ENCODE measurements around the gene GSK3B. TPM values are rescaled to one million over a fixed set of nuclear protein-coding genes. Genes with fewer than 3 reads are reported as not detected.

GSK3B gene
- total RNA-seq, 2 donors from 2014 or later, result 42.2 to 45.2 TPM

DNA sequence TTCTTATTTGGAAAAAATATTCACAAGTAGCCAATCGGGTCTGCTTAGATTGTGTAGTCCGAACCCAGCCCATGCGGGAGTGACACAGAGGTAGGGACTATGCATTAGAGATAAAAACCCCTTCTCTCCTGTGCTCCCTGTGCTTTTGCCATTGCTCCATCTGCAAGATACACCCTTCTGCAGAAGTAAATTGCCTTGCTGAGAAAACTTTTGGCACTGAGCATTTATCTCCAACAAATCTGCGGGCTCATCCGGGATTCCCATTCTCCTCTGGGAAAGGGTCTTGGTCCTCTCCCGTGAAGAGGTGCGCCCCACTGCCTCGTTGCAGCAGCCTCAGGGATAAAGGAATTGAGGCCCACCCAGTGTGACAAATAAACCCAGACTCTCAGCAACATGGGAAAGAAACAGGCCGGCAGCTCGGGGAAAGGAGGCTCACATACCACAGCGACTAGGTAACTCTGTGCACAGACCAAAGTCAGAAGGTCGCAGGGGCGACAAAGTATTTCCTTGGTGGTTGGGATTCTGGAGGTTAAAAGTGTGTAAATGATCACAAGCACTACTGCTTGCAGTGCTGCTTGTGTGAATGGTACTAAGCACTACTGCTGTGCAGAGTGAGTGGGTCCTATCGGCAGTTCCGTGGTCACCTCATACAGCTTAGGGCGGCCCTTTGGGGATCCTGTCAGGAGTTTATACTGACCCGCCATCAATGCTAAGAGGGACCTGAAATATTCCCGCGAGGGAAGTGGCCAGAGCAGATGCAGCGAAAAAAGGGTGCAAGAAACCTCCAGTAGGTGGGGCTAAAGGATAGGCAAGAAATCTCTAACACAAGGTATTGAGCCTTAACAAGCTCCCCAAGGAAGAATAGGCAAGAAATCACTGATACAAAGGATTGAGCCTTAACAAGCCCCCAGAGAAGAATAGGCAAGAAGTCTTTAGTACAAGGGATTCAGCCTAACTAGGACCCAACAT, 54.3 kb downstream of the GSK3B start:
- no peaks in the 10 kb centered on the region for H3K4me1 Mint-ChIP-seq
- no peaks in the 10 kb centered on the region for H3K9me3 ChIP-seq (ENCODE audit: control insufficient read depth, low read length, poor library complexity, severe bottlenecking)
- no peaks in the 10 kb centered on the region for H3K36me3 Mint-ChIP-seq (ENCODE audit: low read depth)
- no peaks in the 10 kb centered on the region for H3K27me3 Mint-ChIP-seq
- ATAC-seq (no peak), DNase-seq (no peak)
- no peak overlapping the region for H3K4me3 Mint-ChIP-seq
- no peak overlapping the region for H3K27ac Mint-ChIP-seq

DNA sequence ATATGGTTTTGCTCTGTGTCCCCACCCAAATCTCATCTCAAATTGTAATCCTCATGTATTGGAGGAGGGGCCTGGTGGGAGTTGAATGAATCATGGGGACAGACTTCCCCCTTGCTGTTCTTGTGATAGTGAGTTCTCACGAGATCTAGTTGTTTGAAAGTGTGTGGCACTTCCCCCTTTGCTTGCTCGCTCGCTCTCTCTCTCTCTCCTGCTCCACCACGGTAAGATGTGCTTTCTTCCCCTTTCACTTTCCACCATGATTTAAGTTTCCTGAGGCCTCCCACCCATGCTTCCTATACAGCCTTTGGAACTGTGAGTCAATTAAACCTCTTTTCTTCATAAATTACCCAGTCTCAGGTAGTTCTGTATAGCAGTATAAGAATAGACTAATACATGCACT, 60.7 kb downstream of the GSK3B start:
- Mint-ChIP-seq H3K4me1 (peaks cover 20% of the 10 kb centered on the region), H3K4me3 (no peak overlapping the region), H3K36me3 (ENCODE audit: low read depth) (no peaks in the 10 kb centered on the region), H3K27ac (no peak overlapping the region), H3K27me3 (no peaks in the 10 kb centered on the region)
- no peak for DNase-seq
- H3K9me3 ChIP-seq (ENCODE audit: control insufficient read depth, low read length, poor library complexity, severe bottlenecking), result no peaks in the 10 kb centered on the region
- no peak for ATAC-seq

DNA sequence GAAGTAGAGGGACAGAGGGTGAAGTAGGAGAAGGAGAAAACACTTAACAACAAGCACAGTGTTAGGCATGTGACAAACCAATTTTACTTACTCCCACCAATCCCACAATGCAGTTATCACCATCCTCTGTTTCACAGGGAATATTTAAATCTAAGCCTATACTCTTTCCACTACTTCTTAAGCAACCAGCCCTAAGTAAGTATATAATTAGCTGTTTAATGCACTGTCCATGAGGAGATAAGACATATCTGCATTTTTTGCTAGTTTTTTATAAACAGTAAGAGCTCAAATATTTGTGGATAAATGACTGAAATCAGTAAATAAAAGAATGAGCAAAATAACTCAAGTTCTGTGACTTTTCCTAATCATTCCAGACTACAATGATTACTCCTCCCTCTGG, 62.7 kb downstream of the GSK3B start:
- no peak overlapping the region for H3K27ac Mint-ChIP-seq
- no peak overlapping the region for H3K4me3 Mint-ChIP-seq
- peaks cover 25% of the 10 kb centered on the region for H3K4me1 Mint-ChIP-seq
- H3K9me3 ChIP-seq (ENCODE audit: control insufficient read depth, low read length, poor library complexity, severe bottlenecking), result no peaks in the 10 kb centered on the region
- no peaks in the 10 kb centered on the region for H3K36me3 Mint-ChIP-seq (ENCODE audit: low read depth)
- ATAC-seq (no peak), DNase-seq (no peak)
- H3K27me3 Mint-ChIP-seq, result no peaks in the 10 kb centered on the region

DNA sequence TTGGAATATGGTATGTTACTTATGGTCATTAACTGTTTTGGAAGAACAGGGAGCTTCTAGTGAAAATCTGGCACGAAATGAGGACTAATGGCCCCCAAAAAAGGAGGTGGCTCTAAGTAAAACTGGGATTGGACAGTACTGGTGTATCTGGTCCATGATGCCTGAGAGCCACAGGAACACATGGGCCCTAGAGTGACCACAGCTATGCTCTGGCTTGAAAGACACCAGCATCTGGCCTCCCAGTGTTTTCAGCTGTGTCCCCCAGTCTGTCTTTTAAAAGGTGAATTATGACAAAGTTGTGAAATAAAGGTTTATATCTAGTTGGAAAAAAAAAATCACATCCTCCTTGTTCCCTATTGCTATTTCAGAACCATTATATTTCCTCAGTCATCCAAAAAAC, 64.5 kb downstream of the GSK3B start:
- Mint-ChIP-seq H3K4me3 (no peak overlapping the region), H3K4me1 (peaks cover 36% of the 10 kb centered on the region), H3K27ac (no peak overlapping the region), H3K27me3 (no peaks in the 10 kb centered on the region), H3K36me3 (ENCODE audit: low read depth) (no peaks in the 10 kb centered on the region)
- no peak for DNase-seq
- no peaks in the 10 kb centered on the region for H3K9me3 ChIP-seq (ENCODE audit: control insufficient read depth, low read length, poor library complexity, severe bottlenecking)
- no peak for ATAC-seq

DNA sequence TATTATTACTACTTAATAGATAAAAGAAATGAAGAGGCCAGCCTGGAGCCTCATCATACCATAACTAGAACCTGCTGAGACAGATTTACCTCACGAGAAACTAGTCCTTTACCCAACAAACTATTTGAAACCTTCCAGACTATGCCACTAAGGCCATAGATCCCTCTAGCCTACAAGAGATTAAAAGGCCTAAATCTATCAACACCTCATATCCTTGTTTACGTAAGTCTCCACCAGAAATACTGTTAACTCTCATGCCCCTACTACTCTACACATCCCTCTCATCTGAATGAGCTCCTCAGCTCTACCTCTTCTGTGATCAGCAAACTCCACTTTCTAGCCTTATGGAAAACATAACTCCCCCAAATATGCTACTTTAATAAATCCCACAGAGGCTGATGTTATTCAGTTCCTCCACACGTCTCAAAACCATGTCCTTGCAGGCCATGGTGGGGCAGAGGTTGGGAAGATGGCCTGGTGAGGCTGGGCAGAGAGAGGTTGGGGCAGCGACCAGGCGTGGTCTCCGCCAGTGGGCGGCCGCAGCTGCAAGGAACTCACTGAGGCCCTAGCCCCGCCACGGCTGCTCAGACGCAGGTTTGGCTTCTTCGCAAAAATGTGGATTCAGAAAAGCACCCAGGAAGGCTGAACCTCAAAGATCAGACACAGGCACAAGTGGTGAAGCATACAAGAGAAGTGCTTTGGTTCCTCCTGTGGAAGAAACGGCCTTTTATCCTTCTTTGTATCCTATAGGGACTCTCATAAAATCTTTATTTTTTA, 65.8 kb downstream of the GSK3B start:
- ATAC-seq (no peak), DNase-seq (no peak)
- H3K4me3 Mint-ChIP-seq, result no peak overlapping the region
- no peaks in the 10 kb centered on the region for H3K27me3 Mint-ChIP-seq
- H3K36me3 Mint-ChIP-seq (ENCODE audit: low read depth), result no peaks in the 10 kb centered on the region
- no peaks in the 10 kb centered on the region for H3K9me3 ChIP-seq (ENCODE audit: control insufficient read depth, low read length, poor library complexity, severe bottlenecking)
- peaks cover 40% of the 10 kb centered on the region for H3K4me1 Mint-ChIP-seq
- no peak overlapping the region for H3K27ac Mint-ChIP-seq

DNA sequence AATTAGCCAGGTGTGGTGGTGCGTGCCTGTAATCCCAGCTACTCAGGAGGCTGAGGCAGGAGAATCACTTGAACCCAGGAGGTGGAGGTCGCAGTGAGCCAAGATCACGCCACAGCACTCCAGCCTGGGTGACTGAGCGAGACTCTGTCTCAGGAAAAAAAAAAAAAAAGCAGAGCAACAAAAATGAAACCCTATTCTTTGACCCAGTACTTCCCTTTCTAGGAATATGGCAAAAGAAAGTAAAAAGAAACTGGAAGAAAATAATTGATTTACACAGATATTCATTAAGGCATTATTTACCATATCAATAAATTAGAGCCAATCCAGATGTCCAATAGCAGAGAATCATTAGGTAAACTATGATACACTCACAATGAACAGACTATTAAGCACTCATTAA, 67.0 kb downstream of the GSK3B start:
- H3K4me1 Mint-ChIP-seq, result peaks cover 48% of the 10 kb centered on the region
- ATAC-seq (no peak), DNase-seq (no peak)
- no peaks in the 10 kb centered on the region for H3K9me3 ChIP-seq (ENCODE audit: control insufficient read depth, low read length, poor library complexity, severe bottlenecking)
- H3K4me3 Mint-ChIP-seq, result no peak overlapping the region
- no peaks in the 10 kb centered on the region for H3K27me3 Mint-ChIP-seq
- H3K27ac Mint-ChIP-seq, result no peak overlapping the region
- H3K36me3 Mint-ChIP-seq (ENCODE audit: low read depth), result no peaks in the 10 kb centered on the region

DNA sequence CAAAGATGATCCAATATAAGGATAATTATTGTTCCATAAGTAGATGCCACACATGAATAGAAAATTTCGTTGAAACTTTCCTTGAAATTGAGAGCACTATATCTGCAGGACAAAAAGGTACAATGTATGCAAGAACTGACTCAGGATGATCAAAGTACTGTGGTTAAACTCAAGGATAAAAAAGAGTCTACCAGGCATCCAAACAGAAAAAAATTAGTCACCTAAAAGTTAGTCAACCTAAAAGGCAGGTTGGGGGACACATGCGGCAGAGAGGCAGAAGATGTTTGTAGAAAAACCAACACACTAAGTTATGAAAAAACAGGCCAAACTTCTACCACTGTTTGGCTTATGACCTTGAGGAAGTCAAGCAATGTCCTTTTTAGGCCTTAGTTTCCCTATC, 68.7 kb downstream of the GSK3B start:
- no peaks in the 10 kb centered on the region for H3K27me3 Mint-ChIP-seq
- ATAC-seq (no peak), DNase-seq (no peak)
- H3K27ac Mint-ChIP-seq, result no peak overlapping the region
- H3K4me1 Mint-ChIP-seq, result peaks cover 52% of the 10 kb centered on the region
- no peaks in the 10 kb centered on the region for H3K9me3 ChIP-seq (ENCODE audit: control insufficient read depth, low read length, poor library complexity, severe bottlenecking)
- H3K4me3 Mint-ChIP-seq, result peak overlapping the region; percentile 32
- no peaks in the 10 kb centered on the region for H3K36me3 Mint-ChIP-seq (ENCODE audit: low read depth)

- Mint-ChIP-seq H3K36me3 (ENCODE audit: low read depth) (no peaks in the 10 kb centered on the region), H3K4me1 (peaks cover 50% of the 10 kb centered on the region), H3K27me3 (no peaks in the 10 kb centered on the region), H3K4me3 (no peak overlapping the region), H3K27ac (no peak overlapping the region)
- no peaks in the 10 kb centered on the region for H3K9me3 ChIP-seq (ENCODE audit: control insufficient read depth, low read length, poor library complexity, severe bottlenecking)
- ATAC-seq, result no peak
- DNase-seq, result no peak
Observed at GRCh38 chr3:120024103-120024502, 70.1 kb downstream of the GSK3B start.

- Mint-ChIP-seq H3K27me3 (no peaks in the 10 kb centered on the region), H3K4me1 (peaks cover 48% of the 10 kb centered on the region), H3K4me3 (no peak overlapping the region), H3K36me3 (ENCODE audit: low read depth) (no peaks in the 10 kb centered on the region), H3K27ac (no peak overlapping the region)
- no peak for DNase-seq
- no peak for ATAC-seq
- H3K9me3 ChIP-seq (ENCODE audit: control insufficient read depth, low read length, poor library complexity, severe bottlenecking), result no peaks in the 10 kb centered on the region
Observed at GRCh38 chr3:120022729-120023128, 71.5 kb downstream of the GSK3B start.

- H3K9me3 ChIP-seq (ENCODE audit: control insufficient read depth, low read length, poor library complexity, severe bottlenecking), result no peaks in the 10 kb centered on the region
- H3K36me3 Mint-ChIP-seq (ENCODE audit: low read depth), result no peaks in the 10 kb centered on the region
- DNase-seq (no peak), ATAC-seq (no peak)
- H3K27me3 Mint-ChIP-seq, result no peaks in the 10 kb centered on the region
- peak overlapping the region; percentile 65 for H3K27ac Mint-ChIP-seq
- peaks cover 49% of the 10 kb centered on the region for H3K4me1 Mint-ChIP-seq
- H3K4me3 Mint-ChIP-seq, result peak overlapping the region; percentile 41
Observed at GRCh38 chr3:120021523-120021922, 72.7 kb downstream of the GSK3B start.

DNA sequence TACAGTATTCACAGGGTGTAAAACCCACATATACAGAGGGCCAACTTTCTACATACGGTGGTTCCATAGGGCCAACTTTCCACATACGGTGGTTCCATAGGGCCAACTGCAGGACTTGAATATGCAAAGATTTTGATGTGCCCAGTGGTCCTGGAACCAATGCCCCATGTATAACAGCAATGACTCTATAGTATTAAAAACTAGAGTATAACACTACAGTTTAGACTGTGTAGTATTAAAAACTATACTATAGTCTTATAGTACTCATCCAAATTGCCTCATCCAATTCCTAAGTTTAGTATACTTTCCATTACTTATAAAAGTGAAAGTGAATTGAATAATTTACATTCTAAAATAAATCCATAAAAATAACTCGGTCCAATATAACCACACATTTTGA, 75.9 kb downstream of the GSK3B start:
- Mint-ChIP-seq H3K27me3 (no peaks in the 10 kb centered on the region), H3K36me3 (ENCODE audit: low read depth) (no peaks in the 10 kb centered on the region), H3K27ac (no peak overlapping the region), H3K4me1 (peaks cover 43% of the 10 kb centered on the region), H3K4me3 (no peak overlapping the region)
- H3K9me3 ChIP-seq (ENCODE audit: control insufficient read depth, low read length, poor library complexity, severe bottlenecking), result no peaks in the 10 kb centered on the region
- DNase-seq (no peak), ATAC-seq (no peak)

DNA sequence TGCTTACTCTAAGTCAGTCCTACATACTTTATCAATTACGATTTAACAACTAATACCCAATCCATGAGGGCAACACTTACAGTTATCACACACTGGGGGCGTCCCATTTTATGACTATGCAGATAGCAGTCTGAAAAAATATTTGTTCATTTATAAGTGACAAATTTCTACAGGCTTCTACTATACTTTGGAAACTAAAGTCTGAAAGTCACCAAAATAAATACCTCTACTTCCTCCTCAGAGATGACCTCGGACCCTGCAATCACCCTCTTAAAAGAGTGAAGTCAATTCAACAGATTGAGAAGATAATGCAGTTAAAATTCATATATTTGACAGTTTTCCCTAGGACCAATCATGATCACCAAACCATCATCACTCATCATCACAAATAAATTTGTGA, 76.6 kb downstream of the GSK3B start:
- DNase-seq (no peak), ATAC-seq (no peak)
- H3K27ac Mint-ChIP-seq, result no peak overlapping the region
- H3K4me1 Mint-ChIP-seq, result peaks cover 41% of the 10 kb centered on the region
- H3K27me3 Mint-ChIP-seq, result no peaks in the 10 kb centered on the region
- no peaks in the 10 kb centered on the region for H3K9me3 ChIP-seq (ENCODE audit: control insufficient read depth, low read length, poor library complexity, severe bottlenecking)
- no peaks in the 10 kb centered on the region for H3K36me3 Mint-ChIP-seq (ENCODE audit: low read depth)
- no peak overlapping the region for H3K4me3 Mint-ChIP-seq

DNA sequence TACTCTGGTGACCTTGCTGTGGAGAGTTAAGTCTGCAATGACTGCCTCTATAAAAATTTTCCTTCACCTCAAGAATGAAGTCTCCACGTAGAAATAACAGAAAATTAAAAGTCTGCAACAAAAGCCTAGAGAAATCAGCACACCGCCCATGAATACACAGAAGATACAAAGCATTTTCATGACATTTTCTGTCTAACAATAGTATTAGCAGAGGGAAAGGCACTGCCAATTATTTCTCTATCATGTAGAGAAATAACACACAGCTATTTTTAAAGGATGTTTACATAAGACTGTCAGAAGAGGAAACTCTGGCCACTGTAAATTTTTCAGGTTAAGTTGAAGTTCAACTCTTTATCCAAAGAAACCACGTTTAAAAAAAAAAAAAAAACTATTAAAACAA, 80.8 kb downstream of the GSK3B start:
- no peak for DNase-seq
- peaks cover 4% of the 10 kb centered on the region for H3K36me3 Mint-ChIP-seq (ENCODE audit: low read depth)
- ATAC-seq, result no peak
- no peaks in the 10 kb centered on the region for H3K9me3 ChIP-seq (ENCODE audit: control insufficient read depth, low read length, poor library complexity, severe bottlenecking)
- H3K27ac Mint-ChIP-seq, result no peak overlapping the region
- no peak overlapping the region for H3K4me3 Mint-ChIP-seq
- H3K4me1 Mint-ChIP-seq, result peaks cover 26% of the 10 kb centered on the region
- H3K27me3 Mint-ChIP-seq, result no peaks in the 10 kb centered on the region
